ENCODE measurements around the gene HPRT1.
"Not testable (repeated sequence)": the region's sequence is repeated elsewhere in the genome, so short reads cannot be mapped to it uniquely, and the experiment has no call there.

The HPRT1 gene, protein sequence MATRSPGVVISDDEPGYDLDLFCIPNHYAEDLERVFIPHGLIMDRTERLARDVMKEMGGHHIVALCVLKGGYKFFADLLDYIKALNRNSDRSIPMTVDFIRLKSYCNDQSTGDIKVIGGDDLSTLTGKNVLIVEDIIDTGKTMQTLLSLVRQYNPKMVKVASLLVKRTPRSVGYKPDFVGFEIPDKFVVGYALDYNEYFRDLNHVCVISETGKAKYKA

DNA sequence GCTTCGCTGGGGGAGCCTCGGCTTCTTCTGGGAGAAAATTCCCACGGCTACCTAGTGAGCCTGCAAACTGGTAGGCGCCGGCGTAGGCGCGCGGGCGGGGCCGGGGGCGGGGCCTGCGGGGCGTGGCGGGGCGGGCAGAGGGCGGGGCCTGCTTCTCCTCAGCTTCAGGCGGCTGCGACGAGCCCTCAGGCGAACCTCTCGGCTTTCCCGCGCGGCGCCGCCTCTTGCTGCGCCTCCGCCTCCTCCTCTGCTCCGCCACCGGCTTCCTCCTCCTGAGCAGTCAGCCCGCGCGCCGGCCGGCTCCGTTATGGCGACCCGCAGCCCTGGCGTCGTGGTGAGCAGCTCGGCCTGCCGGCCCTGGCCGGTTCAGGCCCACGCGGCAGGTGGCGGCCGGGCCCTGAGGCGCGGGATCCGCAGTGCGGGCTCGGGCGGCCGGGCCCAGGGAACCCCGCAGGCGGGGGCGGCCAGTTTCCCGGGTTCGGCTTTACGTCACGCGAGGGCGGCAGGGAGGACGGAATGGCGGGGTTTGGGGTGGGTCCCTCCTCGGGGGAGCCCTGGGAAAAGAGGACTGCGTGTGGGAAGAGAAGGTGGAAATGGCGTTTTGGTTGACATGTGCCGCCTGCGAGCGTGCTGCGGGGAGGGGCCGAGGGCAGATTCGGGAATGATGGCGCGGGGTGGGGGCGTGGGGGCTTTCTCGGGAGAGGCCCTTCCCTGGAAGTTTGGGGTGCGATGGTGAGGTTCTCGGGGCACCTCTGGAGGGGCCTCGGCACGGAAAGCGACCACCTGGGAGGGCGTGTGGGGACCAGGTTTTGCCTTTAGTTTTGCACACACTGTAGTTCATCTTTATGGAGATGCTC lies at the start of gene HPRT1:
Gene HPRT1, plus strand, starts transcription at position 161 of the 857 bp plus-strand sequence. Its CDS starts 147 bp downstream, at position 308.
- DNase-seq (ENCODE audit: low read depth): peak; percentile 74

DNA sequence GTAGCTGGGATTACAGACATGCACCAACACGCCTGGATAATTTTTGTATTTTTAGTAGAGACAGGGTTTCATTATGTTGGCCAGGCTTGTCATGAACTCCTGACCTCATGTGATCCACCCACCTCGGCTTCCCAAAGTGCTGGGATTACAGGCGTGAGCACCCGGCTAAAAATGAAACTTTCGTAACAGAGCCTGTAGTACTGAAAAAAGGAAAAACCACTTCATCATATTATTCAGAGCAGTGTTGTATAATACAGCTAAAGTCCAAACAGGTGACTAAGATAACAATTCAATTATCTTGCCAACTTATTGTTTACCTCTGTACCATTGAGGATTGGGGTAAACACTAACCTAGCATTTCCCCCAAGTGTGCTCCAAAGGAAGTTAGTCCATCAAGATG lies 43.9 kb upstream of the HPRT1 start:
- no peak for DNase-seq (ENCODE audit: low read depth)

DNA sequence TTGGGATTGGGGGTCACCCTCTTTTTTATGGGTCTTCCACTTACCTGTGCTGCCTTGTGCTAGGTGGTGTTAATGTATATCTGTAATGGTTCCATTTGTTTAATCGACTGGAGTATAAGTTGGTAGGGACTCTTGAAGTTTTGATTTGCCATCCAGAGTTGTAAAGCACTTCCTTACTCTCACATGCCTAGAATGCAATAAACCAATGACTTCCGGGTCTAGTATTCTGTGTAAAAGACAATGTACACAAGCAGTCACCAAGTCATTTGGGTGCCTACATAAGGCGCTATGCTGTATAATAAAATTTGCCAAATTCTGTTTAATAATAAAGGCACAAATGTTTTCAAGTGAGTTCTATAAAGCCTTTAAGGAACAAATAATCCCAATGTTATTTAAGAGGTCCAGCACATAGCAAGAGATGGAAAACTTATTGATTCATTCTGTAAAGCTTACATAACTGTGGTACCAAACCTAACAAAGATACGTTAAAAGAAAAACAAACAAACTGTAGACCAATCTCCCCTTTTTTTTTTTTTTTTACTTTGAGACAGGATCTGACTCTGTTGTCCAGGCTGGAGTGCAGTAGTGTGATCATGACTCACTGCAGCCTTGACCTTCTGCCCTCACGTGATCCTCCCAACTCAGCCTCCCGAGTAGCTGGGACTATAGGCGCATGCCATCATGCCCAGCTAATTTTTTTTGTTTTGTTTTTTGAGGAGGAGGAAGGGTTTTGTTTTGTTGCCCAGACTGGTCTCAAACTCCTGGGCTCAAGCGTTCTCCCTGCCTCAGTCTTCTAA lies 41.5 kb upstream of the HPRT1 start:
- DNase-seq (ENCODE audit: low read depth): no peak

DNA sequence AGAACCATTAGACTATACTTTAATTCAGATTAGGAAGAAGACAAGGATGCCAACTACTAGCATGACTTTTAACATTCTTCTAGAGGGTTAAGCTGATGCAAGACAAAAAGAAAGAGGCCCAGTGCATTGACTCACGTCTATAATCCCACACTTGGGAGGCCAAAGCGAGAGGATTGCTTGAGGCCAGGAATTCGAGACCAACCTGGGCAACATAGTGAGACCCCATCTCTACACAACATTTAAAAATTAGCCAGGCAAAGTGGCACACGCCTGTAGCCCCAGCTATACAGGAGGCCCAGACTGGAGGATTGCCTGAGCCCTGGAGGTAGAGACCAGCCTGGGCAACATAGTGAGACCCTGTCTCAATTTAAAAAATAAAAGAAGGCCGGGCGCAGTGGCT lies 40.2 kb upstream of the HPRT1 start:
- DNase-seq (ENCODE audit: low read depth): no peak

DNA sequence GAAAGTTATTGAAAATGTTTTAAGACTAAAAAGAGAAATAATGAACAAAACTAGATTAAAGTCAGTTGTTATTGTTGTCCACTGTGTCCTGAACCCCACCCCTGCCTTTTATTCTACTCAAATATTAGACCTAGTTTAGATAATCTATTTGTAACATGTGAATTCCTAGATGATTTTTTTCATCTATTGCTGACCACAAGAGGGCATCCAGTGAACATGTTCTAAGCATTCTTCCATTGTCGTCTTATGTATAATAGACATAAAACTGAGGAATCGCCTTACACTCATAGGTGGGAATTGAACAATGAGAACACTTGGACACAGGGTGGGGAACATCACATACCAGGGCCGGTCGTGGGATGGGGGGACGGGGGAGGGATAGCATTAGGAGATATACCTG lies 36.4 kb upstream of the HPRT1 start:
- DNase-seq (ENCODE audit: low read depth): peak; percentile 3

DNA sequence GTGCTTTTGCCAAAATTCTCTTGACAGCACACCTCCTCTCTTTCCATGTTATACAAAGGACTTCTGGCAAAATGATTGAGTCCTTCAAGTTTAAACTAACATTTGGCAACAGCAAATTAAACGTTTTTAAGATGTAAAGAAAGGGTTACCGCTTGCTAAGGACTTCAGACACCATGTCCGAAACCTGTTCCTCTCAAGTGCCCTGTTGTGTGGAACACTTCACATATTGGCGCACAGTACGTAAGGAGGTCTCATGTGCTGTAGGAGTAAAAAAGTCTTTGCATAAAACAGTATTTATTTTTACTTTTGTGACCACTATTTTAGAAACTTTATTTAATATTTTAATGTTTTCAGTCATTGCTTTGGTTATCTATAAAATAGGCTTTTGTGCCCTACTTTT lies 33.7 kb upstream of the HPRT1 start:
- DNase-seq (ENCODE audit: low read depth): no peak

DNA sequence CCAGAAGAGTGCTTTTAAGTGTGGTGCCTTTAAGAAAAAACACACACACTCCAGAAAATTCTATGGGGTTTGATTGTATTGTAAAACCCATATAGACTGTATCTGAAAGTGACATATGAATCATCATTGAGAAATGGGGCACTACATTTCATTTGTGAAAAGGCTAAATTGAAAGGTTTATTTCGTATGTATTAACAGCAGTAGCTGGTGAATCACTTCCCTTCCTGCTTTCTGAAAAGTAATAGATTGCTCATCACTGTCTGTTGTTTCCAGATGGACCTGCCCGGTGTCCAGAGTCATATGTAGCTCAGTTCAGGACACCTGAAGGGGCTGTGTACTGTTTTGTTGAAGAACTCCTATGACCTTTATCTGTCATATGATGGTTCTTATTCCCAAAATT lies 28.1 kb upstream of the HPRT1 start:
- DNase-seq (ENCODE audit: low read depth): peak; percentile 8

DNA sequence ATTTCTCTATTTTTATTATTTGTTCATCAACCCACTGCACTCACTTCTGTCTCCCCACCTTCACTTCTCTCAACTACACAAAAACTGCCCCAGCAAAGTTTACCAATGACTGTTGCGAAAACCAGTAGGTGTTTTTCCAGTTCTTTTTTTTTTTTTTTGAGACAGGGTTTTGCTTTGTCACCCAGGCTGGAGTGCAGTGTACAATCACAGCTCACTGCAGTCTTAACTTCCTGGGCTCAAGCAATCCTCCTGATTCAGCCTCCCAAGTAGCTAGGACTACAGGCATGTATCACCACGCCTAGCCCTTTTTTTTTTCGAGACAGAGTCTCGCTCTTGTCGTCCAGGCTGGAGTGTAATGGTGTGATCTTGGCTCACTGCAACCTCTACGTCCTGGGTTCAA lies 24.1 kb upstream of the HPRT1 start:
- DNase-seq (ENCODE audit: low read depth): no peak

DNA sequence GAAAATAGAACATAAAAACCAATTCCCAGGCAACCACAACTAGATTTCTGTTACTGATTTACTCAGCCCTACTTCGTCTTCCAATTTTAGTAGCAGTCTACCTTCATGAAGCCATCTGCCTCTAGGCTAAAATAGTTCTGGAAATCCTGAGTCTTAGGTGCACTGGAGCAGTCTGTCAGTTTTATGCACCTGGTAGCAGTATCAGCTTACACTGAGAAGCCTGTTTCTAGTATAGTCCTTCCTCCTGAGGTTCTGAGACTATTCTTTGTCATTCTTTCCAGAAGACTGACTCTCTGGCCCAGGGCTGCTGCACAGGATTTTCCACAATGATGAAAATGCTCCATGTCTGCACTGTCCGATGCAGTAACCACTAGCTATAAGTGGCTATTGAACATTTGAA lies 16.9 kb upstream of the HPRT1 start:
- DNase-seq (ENCODE audit: low read depth): no peak

DNA sequence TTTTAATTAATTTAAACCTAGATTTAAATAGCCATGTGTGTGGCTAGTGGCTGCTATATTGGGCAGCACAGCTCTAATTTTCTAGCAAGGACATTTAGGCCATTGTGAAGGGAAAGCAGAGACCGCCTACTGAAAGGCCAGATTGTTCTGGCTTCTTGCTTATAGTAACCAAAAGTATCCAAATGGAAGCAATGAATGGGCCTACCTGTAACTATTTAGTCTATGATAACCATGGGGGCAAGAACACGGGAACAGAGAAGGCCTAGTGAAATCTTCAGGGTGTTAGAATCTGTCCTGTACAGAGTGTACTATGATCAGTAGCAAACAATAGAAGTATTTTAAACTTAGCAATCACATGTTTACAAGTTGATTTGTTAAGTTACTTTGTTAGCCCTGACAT lies 16.5 kb upstream of the HPRT1 start:
- no peak for DNase-seq (ENCODE audit: low read depth)

DNA sequence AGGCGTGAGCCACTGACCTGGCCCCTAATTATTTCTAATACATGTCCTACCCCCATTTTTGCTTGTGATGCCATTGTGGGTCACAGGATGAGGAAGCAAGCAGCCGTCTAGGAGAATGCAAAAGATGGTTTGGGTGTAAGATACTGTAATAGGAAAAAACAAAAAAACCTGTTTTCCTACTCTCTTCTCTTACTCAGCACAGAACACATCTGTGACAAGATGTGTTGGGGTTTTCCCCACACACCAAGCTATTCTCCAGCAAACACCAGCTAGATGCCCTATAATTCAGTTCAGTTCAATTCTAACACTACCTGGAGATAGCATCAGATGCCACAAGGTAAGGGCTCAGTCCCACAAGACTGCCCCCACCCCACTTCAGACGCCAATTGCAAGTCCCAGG lies 15.3 kb upstream of the HPRT1 start:
- no peak for DNase-seq (ENCODE audit: low read depth)

DNA sequence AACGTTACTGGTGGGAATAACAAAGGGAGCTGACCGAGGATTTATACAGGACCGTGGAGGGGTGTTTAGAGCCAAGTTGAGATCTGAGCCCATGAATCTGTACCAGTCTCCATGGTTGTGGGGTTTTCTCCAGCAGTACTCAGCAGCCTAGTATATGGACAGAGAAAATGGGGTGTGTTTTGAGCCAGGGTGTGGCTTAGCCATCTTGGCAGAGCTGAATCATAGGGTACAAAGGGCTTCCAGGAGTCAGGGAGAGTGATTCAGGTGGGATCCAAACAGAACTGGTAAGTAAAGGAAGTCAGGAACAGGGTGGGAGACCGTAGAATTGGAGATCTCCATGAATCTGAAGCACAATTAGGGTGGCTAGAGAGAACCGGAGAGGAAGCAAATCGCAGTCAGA lies 7.4 kb upstream of the HPRT1 start:
- no peak for DNase-seq (ENCODE audit: low read depth)

DNA sequence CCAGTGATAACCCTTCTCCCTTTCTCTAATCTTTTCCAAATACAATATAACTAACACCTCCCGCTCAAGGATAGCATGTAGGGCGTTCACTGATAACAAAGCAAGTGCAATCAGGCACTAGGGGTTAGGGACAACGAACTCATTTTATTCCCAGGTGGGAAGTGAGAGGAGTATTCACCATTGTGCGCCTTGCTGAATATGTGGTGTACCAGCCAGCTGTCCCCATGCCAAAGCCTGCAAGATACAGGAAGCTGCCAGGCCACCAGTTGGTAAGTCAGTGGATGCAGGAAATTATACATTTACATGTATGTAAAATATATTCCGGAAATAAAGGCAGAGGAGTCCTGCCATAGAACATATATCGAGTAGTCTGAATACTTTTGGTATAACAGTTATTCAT lies 6.3 kb upstream of the HPRT1 start:
- DNase-seq (ENCODE audit: low read depth): no peak

DNA sequence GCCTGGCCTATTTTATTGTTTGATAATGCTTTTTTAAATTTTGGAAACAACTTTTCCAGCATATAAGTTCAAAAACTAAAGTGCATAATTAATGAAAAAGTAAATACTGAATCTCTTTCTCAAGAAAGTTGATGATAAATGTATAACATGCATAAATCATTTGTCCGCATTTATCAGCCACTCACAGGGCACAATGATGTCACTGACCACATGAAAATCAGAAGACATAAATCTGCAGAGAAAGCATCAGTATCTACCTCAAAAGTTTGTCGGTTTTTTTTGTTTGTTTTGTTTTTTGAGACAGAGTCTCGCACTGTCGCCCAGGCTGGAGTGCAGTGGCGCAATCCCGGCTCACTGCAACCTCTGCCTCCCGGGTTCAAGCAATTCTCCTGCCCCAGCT lies 5.5 kb upstream of the HPRT1 start:
- DNase-seq (ENCODE audit: low read depth): no peak

DNA sequence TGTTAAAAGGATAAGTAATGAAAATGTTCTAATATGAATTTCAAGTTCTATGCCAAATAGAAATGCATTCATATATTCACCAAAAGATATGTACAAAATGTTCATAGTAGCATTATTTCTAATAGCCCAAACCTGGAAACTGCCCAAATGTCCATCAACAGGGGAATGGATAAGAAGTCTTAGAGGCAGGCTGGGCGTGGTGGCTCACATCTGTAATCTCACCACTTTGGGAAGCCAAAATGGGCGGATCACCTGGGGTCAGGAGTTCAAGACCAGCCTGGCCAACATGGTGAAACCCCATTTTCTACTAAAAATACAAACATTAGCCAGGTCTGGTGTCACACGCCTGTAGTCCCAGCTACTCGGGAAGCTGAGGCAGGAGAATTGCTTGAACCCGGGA lies 2.3 kb upstream of the HPRT1 start:
- DNase-seq (ENCODE audit: low read depth): no peak

DNA sequence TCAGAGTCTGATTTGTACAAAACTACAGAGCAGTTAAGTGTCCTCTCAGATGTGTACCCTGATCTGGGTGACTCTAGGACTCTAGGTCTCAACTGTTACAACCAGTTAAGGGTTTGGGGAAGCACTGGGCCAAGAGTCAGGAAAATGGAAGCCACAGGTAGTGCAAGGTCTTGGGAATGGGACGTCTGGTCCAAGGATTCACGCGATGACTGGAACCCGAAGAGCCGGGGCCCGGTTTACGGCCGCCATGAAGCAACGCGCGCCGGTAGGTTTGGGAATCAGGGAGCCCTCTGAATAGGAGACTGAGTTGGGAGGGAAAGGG lies 321 bp upstream of the HPRT1 start:
- no peak for DNase-seq (ENCODE audit: low read depth)

DNA sequence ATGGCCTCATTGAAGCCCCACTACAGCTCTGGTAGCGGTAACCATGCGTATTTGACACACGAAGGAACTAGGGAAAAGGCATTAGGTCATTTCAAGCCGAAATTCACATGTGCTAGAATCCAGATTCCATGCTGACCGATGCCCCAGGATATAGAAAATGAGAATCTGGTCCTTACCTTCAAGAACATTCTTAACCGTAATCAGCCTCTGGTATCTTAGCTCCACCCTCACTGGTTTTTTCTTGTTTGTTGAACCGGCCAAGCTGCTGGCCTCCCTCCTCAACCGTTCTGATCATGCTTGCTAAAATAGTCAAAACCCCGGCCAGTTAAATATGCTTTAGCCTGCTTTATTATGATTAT lies 876 bp downstream of the HPRT1 start:
- DNase-seq (ENCODE audit: low read depth): no peak

DNA sequence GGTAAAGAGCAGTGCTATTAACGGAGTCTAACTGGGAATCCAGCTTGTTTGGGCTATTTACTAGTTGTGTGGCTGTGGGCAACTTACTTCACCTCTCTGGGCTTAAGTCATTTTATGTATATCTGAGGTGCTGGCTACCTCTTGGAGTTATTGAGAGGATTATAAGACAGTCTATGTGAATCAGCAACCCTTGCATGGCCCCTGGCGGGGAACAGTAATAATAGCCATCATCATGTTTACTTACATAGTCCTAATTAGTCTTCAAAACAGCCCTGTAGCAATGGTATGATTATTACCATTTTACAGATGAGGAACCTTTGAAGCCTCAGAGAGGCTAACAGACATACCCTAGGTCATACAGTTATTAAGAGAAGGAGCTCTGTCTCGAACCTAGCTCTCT lies 1.5 kb downstream of the HPRT1 start:
- DNase-seq (ENCODE audit: low read depth): no peak

DNA sequence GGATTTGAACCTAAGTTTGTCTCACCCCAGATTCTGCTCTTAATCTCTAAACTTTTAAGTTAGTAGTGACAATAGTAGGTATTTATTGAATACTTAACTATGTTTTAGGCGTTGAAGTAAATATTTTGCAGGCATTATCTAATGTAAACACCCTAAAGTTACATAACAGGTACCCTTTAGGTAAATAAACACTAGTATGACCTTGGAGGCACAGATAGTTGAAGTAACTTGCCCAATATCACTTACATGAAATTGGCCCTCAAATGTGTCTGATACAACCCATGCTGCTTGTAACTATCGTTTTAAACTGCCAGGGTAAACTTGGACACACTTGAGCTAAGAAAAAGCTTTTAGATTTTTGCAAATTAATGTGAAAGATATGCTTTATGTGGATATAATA lies 3.0 kb downstream of the HPRT1 start:
- DNase-seq (ENCODE audit: low read depth): no peak

DNA sequence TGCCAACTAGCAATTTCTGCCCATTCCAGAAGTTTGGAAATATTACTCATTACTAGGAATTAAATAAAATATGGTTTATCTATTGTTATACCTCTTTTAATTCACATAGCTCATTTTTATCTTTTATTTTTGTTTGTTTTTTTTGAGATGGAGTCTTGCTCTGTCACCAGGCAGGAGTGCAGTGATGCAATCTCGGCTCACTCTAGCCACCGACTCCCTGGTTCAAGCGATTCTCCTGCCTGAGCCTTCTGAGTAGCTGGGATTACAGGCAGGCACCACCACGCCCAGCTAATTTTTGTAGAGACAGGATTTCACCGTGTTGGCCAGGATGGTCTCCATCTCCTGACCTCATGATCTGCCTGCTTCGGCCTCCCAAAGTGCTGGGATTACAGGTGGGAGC lies 4.5 kb downstream of the HPRT1 start:
- not testable (repeated sequence) for DNase-seq (ENCODE audit: low read depth)

DNA sequence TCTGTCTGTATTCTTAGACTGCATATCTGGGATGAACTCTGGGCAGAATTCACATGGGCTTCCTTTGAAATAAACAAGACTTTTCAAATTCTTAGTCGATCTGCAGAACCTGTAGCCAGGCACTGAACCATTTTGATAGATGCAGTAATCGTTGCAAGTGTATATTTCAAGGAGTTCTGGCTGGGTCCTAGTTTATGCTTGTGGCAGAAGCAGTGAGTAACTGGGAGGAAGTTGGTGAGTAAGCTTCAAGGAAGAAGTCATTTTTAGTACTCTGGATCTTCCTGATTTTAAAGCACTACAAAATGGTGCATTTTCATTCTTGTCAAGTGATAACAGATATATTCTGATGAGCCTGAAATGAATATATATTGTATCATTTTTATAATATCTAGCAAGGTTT lies 9.5 kb downstream of the HPRT1 start:
- DNase-seq (ENCODE audit: low read depth): peak; percentile 5

DNA sequence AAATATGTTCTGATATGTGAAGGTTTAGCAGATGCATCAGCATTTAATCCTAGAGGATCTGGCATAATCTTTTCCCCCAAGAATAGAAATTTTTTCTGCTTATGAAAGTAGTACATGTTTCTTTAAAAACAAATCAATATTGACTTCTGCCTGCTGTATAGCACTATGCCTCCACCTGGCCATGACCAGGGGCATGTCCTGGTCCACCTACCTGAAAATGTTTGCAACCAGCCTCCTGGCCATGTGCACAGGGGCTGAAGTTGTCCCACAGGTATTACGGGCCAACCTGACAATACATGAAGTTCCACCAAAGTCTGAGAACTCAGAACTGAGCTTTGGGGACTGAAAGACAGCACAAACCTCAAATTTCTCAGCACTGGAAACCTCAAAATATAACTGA lies 10.0 kb downstream of the HPRT1 start:
- DNase-seq (ENCODE audit: low read depth): no peak

DNA sequence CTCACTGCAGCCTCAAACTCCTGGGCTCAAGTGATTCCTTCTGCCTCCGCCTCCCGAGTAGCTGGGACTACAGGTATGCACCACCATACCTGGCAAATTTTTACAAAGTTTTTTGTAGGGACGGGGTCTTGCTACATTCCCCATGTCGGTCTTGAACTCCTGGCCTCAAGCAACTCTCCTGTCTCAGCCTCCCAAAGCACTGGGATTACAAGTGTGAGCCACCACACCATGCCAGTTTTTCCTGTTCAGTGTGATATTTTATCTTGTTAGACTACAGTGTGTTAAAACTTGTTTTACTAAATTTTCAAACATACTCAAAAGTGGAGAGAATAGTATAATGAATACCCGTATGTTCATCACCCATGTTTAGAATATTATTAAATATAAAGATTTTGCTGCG lies 12.1 kb downstream of the HPRT1 start:
- DNase-seq (ENCODE audit: low read depth): no peak
